Mesenchymal stem cell (in vitro differentiated cells and primary cell): Measurements from ENCODE around the gene FHIT.

ENCODE experiments used
- DNase-seq: peaks from one replicate; pipeline ENCODE4 v3.0.0-alpha.2; 2013
- H2AFZ ChIP-seq: one replicate; pipeline ENCODE4 v1.6.1; 2013; ENCODE audit warnings: low read depth, mild to moderate bottlenecking, control low read depth, inconsistent platforms, low read length, moderate library complexity
- H2AK5ac ChIP-seq: 2 replicates; pipeline ENCODE4 v1.6.1; 2013; ENCODE audit warnings: low read length, moderate library complexity, mild to moderate bottlenecking, inconsistent platforms; ENCODE audit not compliant: severe bottlenecking
- H2BK120ac ChIP-seq: one replicate; pipeline ENCODE4 v1.6.1; 2013; ENCODE audit warnings: low read depth, mild to moderate bottlenecking, inconsistent platforms, low read length, moderate library complexity
- H2BK12ac ChIP-seq, 2 experiments: one replicate each; pipeline ENCODE4 v1.6.1; 2013; ENCODE audit warnings: inconsistent platforms in 2 of 2, low read length in 2 of 2, mild to moderate bottlenecking in 2 of 2, moderate library complexity in 2 of 2, control low read depth in 1 of 2
- H2BK15ac ChIP-seq: one replicate; pipeline ENCODE4 v1.6.1; 2013; ENCODE audit warnings: mild to moderate bottlenecking, low read depth, inconsistent platforms; ENCODE audit not compliant: poor library complexity, severe bottlenecking
- H2BK5ac ChIP-seq: 2 replicates; pipeline ENCODE4 v1.6.1; 2013; ENCODE audit warnings: low read depth, mild to moderate bottlenecking, low read length, control low read depth, inconsistent platforms; ENCODE audit not compliant: poor library complexity, severe bottlenecking
- H3K14ac ChIP-seq, 2 experiments: one replicate each; pipeline ENCODE4 v1.6.1; 2013; ENCODE audit warnings: inconsistent platforms in 2 of 2, low read length in 2 of 2, control low read depth in 1 of 2, mild to moderate bottlenecking in 1 of 2, moderate library complexity in 1 of 2
- H3K18ac ChIP-seq, 2 experiments: one replicate each; pipeline ENCODE4 v1.6.1; 2013; ENCODE audit warnings: inconsistent platforms in 2 of 2, low read length in 2 of 2, control low read depth in 1 of 2, low read depth in 1 of 2, mild to moderate bottlenecking in 1 of 2
- H3K23ac ChIP-seq, 2 experiments: one replicate each; pipeline ENCODE4 v1.6.1; 2013; ENCODE audit warnings: inconsistent platforms in 2 of 2, low read length in 2 of 2, mild to moderate bottlenecking in 2 of 2, moderate library complexity in 2 of 2, control low read depth in 1 of 2
- H3K27ac ChIP-seq: 2 replicates; pipeline ENCODE4 v1.5.1; 2013; ENCODE audit warnings: mild to moderate bottlenecking, moderate library complexity, low read length, control low read depth, inconsistent platforms; ENCODE audit not compliant: poor library complexity, severe bottlenecking
- H3K27me3 ChIP-seq, 2 experiments: 2 replicates each; pipeline versions ENCODE4 v1.6.1 to v1.7.0; 2013; ENCODE audit warnings: low read length in 2 of 2, mild to moderate bottlenecking in 2 of 2, moderate library complexity in 2 of 2, control low read depth in 1 of 2, inconsistent platforms in 1 of 2; ENCODE audit not compliant: control insufficient read depth in 1 of 2, insufficient read depth in 1 of 2
- H3K36me3 ChIP-seq, 2 experiments: 2 replicates each; pipeline versions ENCODE4 v1.6.1 to v1.7.0; 2013; ENCODE audit warnings: low read length in 2 of 2, control low read depth in 1 of 2, inconsistent platforms in 1 of 2, low read depth in 1 of 2, mild to moderate bottlenecking in 1 of 2; ENCODE audit not compliant: insufficient read depth in 2 of 2, control insufficient read depth in 1 of 2
- H3K4ac ChIP-seq, 2 experiments: one replicate each; pipeline ENCODE4 v1.6.1; 2013; ENCODE audit warnings: inconsistent platforms in 2 of 2, low read length in 2 of 2, mild to moderate bottlenecking in 2 of 2, moderate library complexity in 2 of 2, control low read depth in 1 of 2, low read depth in 1 of 2
- H3K4me1 ChIP-seq: 2 replicates; pipeline ENCODE4 v1.6.1; 2013; ENCODE audit warnings: low read depth, low read length, control low read depth; ENCODE audit not compliant: control insufficient read depth, insufficient read depth
- H3K4me2 ChIP-seq: 2 replicates; pipeline ENCODE4 v1.6.1; 2013; ENCODE audit warnings: low read length, mild to moderate bottlenecking, inconsistent platforms; ENCODE audit not compliant: poor library complexity, severe bottlenecking
- H3K4me3 ChIP-seq, 2 experiments: 2 replicates each; pipeline versions ENCODE4 v1.5.1 to v1.7.0; 2013; ENCODE audit warnings: low read length in 2 of 2, mild to moderate bottlenecking in 2 of 2, control low read depth in 1 of 2, low read depth in 1 of 2; ENCODE audit not compliant: insufficient read depth in 1 of 2
- H3K79me1 ChIP-seq: replicated peaks from 2 replicates; pipeline ENCODE4 v1.6.1; 2013; ENCODE audit warnings: mild to moderate bottlenecking, control low read depth, low read length, inconsistent platforms; ENCODE audit not compliant: poor library complexity, severe bottlenecking
- H3K9ac ChIP-seq: 2 replicates; pipeline ENCODE4 v1.7.0; 2013; ENCODE audit warnings: mild to moderate bottlenecking, low read length, moderate library complexity
- H3K9me3 ChIP-seq: 2 replicates; pipeline ENCODE4 v1.7.0; 2013; ENCODE audit warnings: mild to moderate bottlenecking, low read length; ENCODE audit not compliant: control insufficient read depth
- H4K8ac ChIP-seq: one replicate; pipeline ENCODE4 v1.6.1; 2013; ENCODE audit warnings: inconsistent platforms, mild to moderate bottlenecking, low read length, moderate library complexity
- H4K91ac ChIP-seq: one replicate; pipeline ENCODE4 v1.6.1; 2013; ENCODE audit warnings: mild to moderate bottlenecking, low read length, inconsistent platforms
- WGBS: methylation state at CpG from one replicate; pipeline ENCODE4 v1.1.7; 2013; ENCODE audit warnings: mixed read lengths; 5-methylcytosine and 5-hydroxymethylcytosine counted together

Gene FHIT

GRCh38 chr3:60185161-60185560 is 1066.1 kb downstream of the FHIT start:
- Histone ChIP-seq H2BK12ac (no peak overlapping the region), H3K9ac (no peak overlapping the region), H3K36me3 (no peaks in the 10 kb centered on the region), H3K79me1 (no peaks in the 10 kb centered on the region), H4K91ac (no peak overlapping the region), H3K4ac (no peak overlapping the region), H3K4me3 (no peak overlapping the region), H3K27me3 (no peaks in the 10 kb centered on the region), H2BK5ac (no peak overlapping the region), H2AK5ac (no peak overlapping the region), H3K4me2 (no peak overlapping the region), H2BK15ac (no peak overlapping the region), H3K23ac (no peak overlapping the region), H3K9me3 (no peaks in the 10 kb centered on the region), H3K18ac (no peak overlapping the region), H2BK120ac (no peak overlapping the region), H3K4me1 (no peaks in the 10 kb centered on the region), H2AFZ (no peak overlapping the region), H3K27ac (no peak overlapping the region), H3K14ac (no peak overlapping the region), H4K8ac (no peak overlapping the region)
- DNase-seq, result no peak
- 97% methylated on average over 3 of the region's 3 CpGs for whole genome bisulfite sequencing

GRCh38 chr3:60182697-60183096 is 1068.6 kb downstream of the FHIT start:
- Histone ChIP-seq H3K4ac (no peak overlapping the region), H3K9me3 (no peaks in the 10 kb centered on the region), H3K23ac (no peak overlapping the region), H2BK5ac (no peak overlapping the region), H2BK12ac (no peak overlapping the region), H2AFZ (no peak overlapping the region), H2BK120ac (no peak overlapping the region), H3K4me3 (no peak overlapping the region), H3K27me3 (no peaks in the 10 kb centered on the region), H2BK15ac (no peak overlapping the region), H4K8ac (no peak overlapping the region), H3K4me1 (no peaks in the 10 kb centered on the region), H3K36me3 (no peaks in the 10 kb centered on the region), H3K9ac (no peak overlapping the region), H3K4me2 (no peak overlapping the region), H4K91ac (no peak overlapping the region), H3K14ac (no peak overlapping the region), H2AK5ac (no peak overlapping the region), H3K27ac (no peak overlapping the region), H3K79me1 (no peaks in the 10 kb centered on the region), H3K18ac (no peak overlapping the region)
- WGBS, result no CpG with 5 or more reads among the region's 1 CpG
- DNase-seq, result no peak

- Histone ChIP-seq H3K79me1 (no peaks in the 10 kb centered on the region), H3K4ac (no peak overlapping the region), H2BK5ac (no peak overlapping the region), H3K4me1 (no peaks in the 10 kb centered on the region), H2BK15ac (no peak overlapping the region), H4K8ac (no peak overlapping the region), H4K91ac (no peak overlapping the region), H3K4me2 (no peak overlapping the region), H3K27me3 (no peaks in the 10 kb centered on the region), H3K4me3 (no peak overlapping the region), H3K23ac (no peak overlapping the region), H3K36me3 (no peaks in the 10 kb centered on the region), H3K9ac (no peak overlapping the region), H3K9me3 (no peaks in the 10 kb centered on the region), H2AK5ac (no peak overlapping the region), H3K18ac (no peak overlapping the region), H2BK120ac (no peak overlapping the region), H3K27ac (no peak overlapping the region), H3K14ac (no peak overlapping the region), H2BK12ac (no peak overlapping the region), H2AFZ (no peak overlapping the region)
- 85% methylated on average over 7 of the region's 8 CpGs for WGBS
- no peak for DNase-seq
These were observed 1072.2 kb downstream of the FHIT start for GRCh38 chr3:60178931-60179653.

GRCh38 chr3:60177726-60178125 is 1073.5 kb downstream of the FHIT start:
- Histone ChIP-seq H4K8ac (no peak overlapping the region), H3K18ac (no peak overlapping the region), H2AK5ac (no peak overlapping the region), H2BK15ac (no peak overlapping the region), H3K4ac (no peak overlapping the region), H3K14ac (no peak overlapping the region), H3K27ac (no peak overlapping the region), H3K4me1 (peaks cover 2% of the 10 kb centered on the region), H3K23ac (no peak overlapping the region), H3K4me3 (no peak overlapping the region), H3K79me1 (no peaks in the 10 kb centered on the region), H3K4me2 (no peak overlapping the region), H4K91ac (no peak overlapping the region), H2BK120ac (no peak overlapping the region), H2AFZ (no peak overlapping the region), H3K9me3 (no peaks in the 10 kb centered on the region), H2BK5ac (no peak overlapping the region), H2BK12ac (no peak overlapping the region), H3K36me3 (no peaks in the 10 kb centered on the region), H3K9ac (no peak overlapping the region), H3K27me3 (no peaks in the 10 kb centered on the region)
- WGBS, result 89% methylated on average over 2 of the region's 2 CpGs
- no peak for DNase-seq
